HG02884 (cell line): ENCODE results near the gene ADGRF5.

Experiments
- ATAC-seq: cut with Tn5 transposase; IDR thresholded peaks from one replicate; pipeline ENCODE4 v1.9.1; 2021; ENCODE audit warnings: mild to moderate bottlenecking, moderate library complexity; ENCODE audit not compliant: unreplicated experiment

The ADGRF5 gene

GRCh38 chr6:46932526-46933319 lies 11.0 kb upstream of the ADGRF5 start:
- ATAC-seq: no peak

GRCh38 chr6:46931416-46931815 lies 9.7 kb upstream of the ADGRF5 start:
- no peak for ATAC-seq

GRCh38 chr6:46930331-46930730 lies 8.6 kb upstream of the ADGRF5 start:
- no peak for ATAC-seq

- no peak for ATAC-seq
Measured at GRCh38 chr6:46927066-46927465, 5.3 kb upstream of the ADGRF5 start.

GRCh38 chr6:46926481-46926880 lies 4.7 kb upstream of the ADGRF5 start:
- ATAC-seq: no peak

GRCh38 chr6:46925563-46926253 lies 4.0 kb upstream of the ADGRF5 start:
- no peak for ATAC-seq

- ATAC-seq: no peak
Measured at GRCh38 chr6:46923476-46923875, 1.7 kb upstream of the ADGRF5 start.

GRCh38 chr6:46921059-46921458 lies 679 bp downstream of the ADGRF5 start:
- ATAC-seq: no peak

GRCh38 chr6:46918806-46919205 lies 2.9 kb downstream of the ADGRF5 start:
- no peak for ATAC-seq

- no peak for ATAC-seq
Measured at GRCh38 chr6:46917002-46917545, 4.7 kb downstream of the ADGRF5 start.

GRCh38 chr6:46915866-46916265 lies 5.9 kb downstream of the ADGRF5 start:
- ATAC-seq: no peak

- ATAC-seq: no peak
Measured at GRCh38 chr6:46915380-46915779, 6.4 kb downstream of the ADGRF5 start.

- no peak for ATAC-seq
Measured at GRCh38 chr6:46914279-46914810, 7.4 kb downstream of the ADGRF5 start.

GRCh38 chr6:46909371-46909770 lies 12.4 kb downstream of the ADGRF5 start:
- no peak for ATAC-seq

- ATAC-seq: no peak
Measured at GRCh38 chr6:46906776-46907175, 15.0 kb downstream of the ADGRF5 start.

- no peak for ATAC-seq
Measured at GRCh38 chr6:46904117-46904516, 17.6 kb downstream of the ADGRF5 start.

- ATAC-seq: no peak
Measured at GRCh38 chr6:46903175-46903574, 18.6 kb downstream of the ADGRF5 start.

- no peak for ATAC-seq
Measured at GRCh38 chr6:46901882-46902314, 19.8 kb downstream of the ADGRF5 start.

GRCh38 chr6:46900266-46900665 lies 21.5 kb downstream of the ADGRF5 start:
- ATAC-seq: no peak

- ATAC-seq: no peak
Measured at GRCh38 chr6:46899659-46900058, 22.1 kb downstream of the ADGRF5 start.

- no peak for ATAC-seq
Measured at GRCh38 chr6:46898006-46898405, 23.7 kb downstream of the ADGRF5 start.

- ATAC-seq: no peak
Measured at GRCh38 chr6:46896871-46897270, 24.9 kb downstream of the ADGRF5 start.
